ENCODE data around the gene CLNK.

The CLNK gene

GRCh38 chr4:10730019-10730418, 45.5 kb upstream of the CLNK start:
- H3K4me3 ChIP-seq (ENCODE audit: low read length): no peak overlapping the region
- TF ChIP-seq CTCF (conservative IDR thresholded peaks at IDR 0.05; ENCODE audit: low read depth, low read length): no peak
- DNase-seq (ENCODE audit: low read depth): no peak

GRCh38 chr4:10729366-10729765, 44.8 kb upstream of the CLNK start:
- TF ChIP-seq CTCF (conservative IDR thresholded peaks at IDR 0.05; ENCODE audit: low read depth, low read length): no peak
- no peak for DNase-seq (ENCODE audit: low read depth)
- no peak overlapping the region for H3K4me3 ChIP-seq (ENCODE audit: low read length)

GRCh38 chr4:10728016-10728415, 43.4 kb upstream of the CLNK start:
- no peak for DNase-seq (ENCODE audit: low read depth)
- TF ChIP-seq CTCF (conservative IDR thresholded peaks at IDR 0.05; ENCODE audit: low read depth, low read length): no peak
- H3K4me3 ChIP-seq (ENCODE audit: low read length): no peak overlapping the region

- no peak for TF ChIP-seq CTCF (conservative IDR thresholded peaks at IDR 0.05; ENCODE audit: low read depth, low read length)
- no peak overlapping the region for H3K4me3 ChIP-seq (ENCODE audit: low read length)
- DNase-seq (ENCODE audit: low read depth): no peak
These were observed 42.7 kb upstream of the CLNK start for GRCh38 chr4:10727140-10727880.

GRCh38 chr4:10722957-10723356, 38.4 kb upstream of the CLNK start:
- no peak for DNase-seq (ENCODE audit: low read depth)
- H3K4me3 ChIP-seq (ENCODE audit: low read length): no peak overlapping the region
- TF ChIP-seq CTCF (conservative IDR thresholded peaks at IDR 0.05; ENCODE audit: low read depth, low read length): no peak

- DNase-seq (ENCODE audit: low read depth): no peak
- no peak for TF ChIP-seq CTCF (conservative IDR thresholded peaks at IDR 0.05; ENCODE audit: low read depth, low read length)
- H3K4me3 ChIP-seq (ENCODE audit: low read length): no peak overlapping the region
These were observed 37.0 kb upstream of the CLNK start for GRCh38 chr4:10721616-10722015.

- DNase-seq (ENCODE audit: low read depth): no peak
- TF ChIP-seq CTCF (conservative IDR thresholded peaks at IDR 0.05; ENCODE audit: low read depth, low read length): no peak
- H3K4me3 ChIP-seq (ENCODE audit: low read length): no peak overlapping the region
These were observed 31.6 kb upstream of the CLNK start for GRCh38 chr4:10716163-10716562.
